OCI-LY3 (cell line): Measurements from ENCODE around the gene PSME2.

Experiments
- H2AFZ ChIP-seq: fragments of 200-600, 300-600 bp; shearing (Covaris generic); 2 replicates; pipeline ENCODE4 v1.6.0; 2014; ENCODE audit warnings: antibody characterized with exemption, low read depth, low read length
- H3K27ac ChIP-seq: fragments of 200-600, 300-600 bp; sonication (generic); 2 replicates; pipeline ENCODE4 v1.5.1; 2014; ENCODE audit warnings: mild to moderate bottlenecking, low read length, moderate library complexity, mixed read lengths
- H3K27me3 ChIP-seq: fragments of 200-600, 300-600 bp; sonication (generic); 2 replicates; pipeline ENCODE4 v1.6.1; 2014; ENCODE audit warnings: low read depth, low read length, mixed read lengths
- H3K36me3 ChIP-seq: fragments of 200-600, 300-600 bp; sonication (generic); replicated peaks from 2 replicates; pipeline ENCODE3; 2014; ENCODE audit warnings: low read depth, low read length, mixed read lengths
- H3K4me1 ChIP-seq: fragments of 300-600, 200-600 bp; sonication (generic); 2 replicates; pipeline ENCODE4 v1.6.1; 2014; ENCODE audit warnings: low read length, mixed read lengths
- H3K4me2 ChIP-seq: fragments of 200-600, 300-600 bp; sonication (generic); 2 replicates; pipeline ENCODE4 v1.6.1; 2014; ENCODE audit warnings: low read length, mixed read lengths
- H3K4me3 ChIP-seq: fragments of 300-600, 200-600 bp; sonication (generic); 2 replicates; pipeline ENCODE4 v1.5.1; 2014; ENCODE audit warnings: antibody characterized with exemption, mild to moderate bottlenecking, low read length, moderate library complexity
- H3K79me2 ChIP-seq: fragments of 300-600, 200-600 bp; shearing (Covaris generic); 2 replicates; pipeline ENCODE4 v1.6.1; 2014; ENCODE audit warnings: mild to moderate bottlenecking, low read length, mixed read lengths
- H3K9ac ChIP-seq: fragments of 300-600, 200-600 bp; shearing (Covaris generic); 2 replicates; pipeline ENCODE4 v1.6.0; 2014; ENCODE audit warnings: mild to moderate bottlenecking, low read length, moderate library complexity
- H3K9me3 ChIP-seq: fragments of 200-600, 300-600 bp; shearing (Covaris generic); 2 replicates; pipeline ENCODE4 v1.6.1; 2014; ENCODE audit warnings: low read length, mixed read lengths; ENCODE audit not compliant: insufficient read depth
- H4K20me1 ChIP-seq: fragments of 200-600, 300-600 bp; sonication (generic); 2 replicates; pipeline ENCODE4 v1.6.1; 2016; ENCODE audit warnings: low read length, mixed read lengths; ENCODE audit not compliant: insufficient read depth
- EZH2phosphoT487 ChIP-seq: fragments of 200-600 bp; shearing (Covaris generic); IDR thresholded peaks from 2 replicates; pipeline ENCODE4 v1.6.1; 2018; ENCODE audit warnings: antibody characterized with exemption, mixed run types, low read depth
- TF ChIP-seq, protein P1 (sequence below): fragments of 200-600, 300-600 bp; sonication (generic); IDR thresholded peaks from 2 replicates; pipeline ENCODE4 v1.5.1; 2014; ENCODE audit warnings: antibody characterized with exemption, low read length, low read depth

Gene PSME2

GRCh38 chr14:24133735-24134134 lies 12.7 kb downstream of the PSME2 start:
- H3K4me1 ChIP-seq = peaks cover 28% of the 10 kb centered on the region
- peaks cover 28% of the 10 kb centered on the region for H3K79me2 ChIP-seq
- H3K27me3 ChIP-seq = no peaks in the 10 kb centered on the region
- H3K4me3 ChIP-seq = no peak overlapping the region
- no peak for TF ChIP-seq EZH2phosphoT487
- TF ChIP-seq, protein P1, sequence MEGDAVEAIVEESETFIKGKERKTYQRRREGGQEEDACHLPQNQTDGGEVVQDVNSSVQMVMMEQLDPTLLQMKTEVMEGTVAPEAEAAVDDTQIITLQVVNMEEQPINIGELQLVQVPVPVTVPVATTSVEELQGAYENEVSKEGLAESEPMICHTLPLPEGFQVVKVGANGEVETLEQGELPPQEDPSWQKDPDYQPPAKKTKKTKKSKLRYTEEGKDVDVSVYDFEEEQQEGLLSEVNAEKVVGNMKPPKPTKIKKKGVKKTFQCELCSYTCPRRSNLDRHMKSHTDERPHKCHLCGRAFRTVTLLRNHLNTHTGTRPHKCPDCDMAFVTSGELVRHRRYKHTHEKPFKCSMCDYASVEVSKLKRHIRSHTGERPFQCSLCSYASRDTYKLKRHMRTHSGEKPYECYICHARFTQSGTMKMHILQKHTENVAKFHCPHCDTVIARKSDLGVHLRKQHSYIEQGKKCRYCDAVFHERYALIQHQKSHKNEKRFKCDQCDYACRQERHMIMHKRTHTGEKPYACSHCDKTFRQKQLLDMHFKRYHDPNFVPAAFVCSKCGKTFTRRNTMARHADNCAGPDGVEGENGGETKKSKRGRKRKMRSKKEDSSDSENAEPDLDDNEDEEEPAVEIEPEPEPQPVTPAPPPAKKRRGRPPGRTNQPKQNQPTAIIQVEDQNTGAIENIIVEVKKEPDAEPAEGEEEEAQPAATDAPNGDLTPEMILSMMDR = no peak
- H3K9me3 ChIP-seq = no peaks in the 10 kb centered on the region
- no peak overlapping the region for H3K27ac ChIP-seq
- no peak overlapping the region for H3K4me2 ChIP-seq
- no peak overlapping the region for H3K9ac ChIP-seq
- no peak overlapping the region for H2AFZ ChIP-seq
- H3K36me3 ChIP-seq = peaks cover 18% of the 10 kb centered on the region
- H4K20me1 ChIP-seq = no peaks in the 10 kb centered on the region

GRCh38 chr14:24132976-24133375 lies 13.4 kb downstream of the PSME2 start:
- Histone ChIP-seq H3K4me3 (no peak overlapping the region), H2AFZ (no peak overlapping the region), H4K20me1 (no peaks in the 10 kb centered on the region), H3K36me3 (peaks cover 10% of the 10 kb centered on the region), H3K9ac (no peak overlapping the region), H3K4me1 (peaks cover 28% of the 10 kb centered on the region), H3K79me2 (peaks cover 20% of the 10 kb centered on the region), H3K4me2 (no peak overlapping the region), H3K9me3 (no peaks in the 10 kb centered on the region), H3K27me3 (no peaks in the 10 kb centered on the region), H3K27ac (no peak overlapping the region)
- TF ChIP-seq, protein P1 = no peak
- no peak for TF ChIP-seq EZH2phosphoT487

DNA sequence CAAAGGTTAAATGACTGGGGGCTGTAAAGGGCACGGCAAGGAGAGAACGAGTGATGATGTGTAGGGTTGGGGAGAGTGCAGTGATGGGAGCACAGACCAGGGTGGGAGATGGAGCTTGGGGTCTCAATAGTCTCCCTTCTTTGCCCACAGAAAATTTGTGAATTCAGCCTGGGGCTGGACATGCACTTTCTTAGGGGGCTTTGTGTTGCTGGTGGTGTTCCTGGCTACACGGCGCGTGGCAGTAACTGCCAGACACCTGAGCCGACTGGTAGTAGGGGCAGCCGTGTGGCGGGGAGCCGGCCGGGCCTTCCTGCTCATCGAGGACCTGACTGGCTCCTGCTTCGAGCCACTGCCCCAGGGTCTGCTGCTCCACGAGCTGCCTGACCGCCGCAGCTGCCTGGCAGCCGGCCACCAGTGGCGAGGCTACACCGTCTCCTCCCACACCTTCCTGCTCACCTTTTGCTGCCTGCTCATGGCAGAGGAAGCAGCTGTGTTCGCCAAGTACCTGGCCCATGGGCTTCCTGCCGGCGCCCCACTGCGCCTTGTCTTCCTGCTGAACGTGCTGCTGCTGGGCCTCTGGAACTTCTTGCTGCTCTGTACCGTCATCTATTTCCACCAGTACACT lies 14.2 kb downstream of the PSME2 start:
- H2AFZ ChIP-seq = no peak overlapping the region
- no peaks in the 10 kb centered on the region for H3K27me3 ChIP-seq
- no peak overlapping the region for H3K4me2 ChIP-seq
- H3K27ac ChIP-seq = no peak overlapping the region
- H3K9me3 ChIP-seq = no peaks in the 10 kb centered on the region
- peaks cover 3% of the 10 kb centered on the region for H3K36me3 ChIP-seq
- peaks cover 23% of the 10 kb centered on the region for H3K4me1 ChIP-seq
- peaks cover 12% of the 10 kb centered on the region for H3K79me2 ChIP-seq
- H3K4me3 ChIP-seq = no peak overlapping the region
- no peak for TF ChIP-seq EZH2phosphoT487
- TF ChIP-seq, protein P1 = no peak
- H3K9ac ChIP-seq = no peak overlapping the region
- H4K20me1 ChIP-seq = no peaks in the 10 kb centered on the region

DNA sequence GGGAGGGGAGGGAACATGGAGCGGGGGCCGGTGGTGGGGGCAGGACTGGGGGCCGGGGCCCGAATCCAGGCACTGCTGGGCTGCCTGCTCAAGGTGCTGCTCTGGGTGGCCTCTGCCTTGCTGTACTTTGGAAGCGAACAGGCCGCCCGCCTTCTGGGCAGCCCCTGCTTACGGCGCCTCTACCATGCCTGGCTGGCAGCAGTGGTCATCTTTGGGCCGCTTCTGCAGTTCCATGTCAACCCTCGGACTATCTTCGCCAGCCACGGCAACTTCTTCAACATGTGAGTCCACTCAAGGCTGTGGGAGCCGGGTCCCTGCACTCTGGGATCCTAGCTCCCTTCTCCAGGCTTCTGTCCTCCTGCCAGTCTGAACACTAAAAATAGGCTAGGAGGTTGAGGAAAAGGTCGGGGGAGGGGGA lies 14.9 kb downstream of the PSME2 start:
- Histone ChIP-seq H3K9ac (no peak overlapping the region), H2AFZ (no peak overlapping the region), H3K27me3 (no peaks in the 10 kb centered on the region), H3K36me3 (peaks cover 1% of the 10 kb centered on the region), H3K27ac (no peak overlapping the region), H3K4me2 (no peak overlapping the region), H3K79me2 (peaks cover 6% of the 10 kb centered on the region), H3K4me3 (no peak overlapping the region), H4K20me1 (no peaks in the 10 kb centered on the region), H3K4me1 (peaks cover 19% of the 10 kb centered on the region), H3K9me3 (no peaks in the 10 kb centered on the region)
- TF ChIP-seq EZH2phosphoT487 = no peak
- TF ChIP-seq, protein P1 = no peak
